ENCODE measurements around the gene SYNGR2.

Gene SYNGR2

GRCh38 chr17:78176548-78177025 is 8.2 kb downstream of the SYNGR2 start:
- Histone ChIP-seq H3K4me3 (replicated peaks; ENCODE audit: insufficient read depth, low read length) (no peak overlapping the region), H3K27ac (replicated peaks) (no peak overlapping the region)
- peak in 1 of 2 experiments; percentile 81 for DNase-seq (ENCODE audit: low read depth in 1 of 2, low spot score in 1 of 2)

GRCh38 chr17:78179372-78179771 is 11.0 kb downstream of the SYNGR2 start:
- H3K27ac ChIP-seq (replicated peaks): no peak overlapping the region
- H3K27me3 ChIP-seq (ENCODE audit: insufficient read depth, poor library complexity, severe bottlenecking): no peaks in the 10 kb centered on the region
- no peak for DNase-seq (ENCODE audit: low read depth in 1 of 2, low spot score in 1 of 2)
- H3K4me3 ChIP-seq (replicated peaks; ENCODE audit: insufficient read depth, low read length): no peak overlapping the region
- no peak for TF ChIP-seq CTCF (IDR thresholded peaks at IDR 0.05; ENCODE audit: insufficient read depth, low read length)
- no peak for TF ChIP-seq REST (IDR thresholded peaks at IDR 0.05; ENCODE audit: insufficient replicate concordance, low read depth)
- TF ChIP-seq GABPA (IDR thresholded peaks at IDR 0.05; ENCODE audit: low read depth): no peak
- TF ChIP-seq SPI1 (IDR thresholded peaks at IDR 0.05; ENCODE audit: borderline replicate concordance, low read depth): no peak
- TF ChIP-seq POLR2AphosphoS5 (IDR thresholded peaks at IDR 0.05; ENCODE audit: low read depth): no peak

More at GRCh38 chr17:78176548-78177025, 8.2 kb downstream of the SYNGR2 start:
- H3K27me3 ChIP-seq (ENCODE audit: insufficient read depth, poor library complexity, severe bottlenecking): no peaks in the 10 kb centered on the region
- TF ChIP-seq CTCF (IDR thresholded peaks at IDR 0.05; ENCODE audit: insufficient read depth, low read length) (peak; percentile 95), POLR2AphosphoS5 (IDR thresholded peaks at IDR 0.05; ENCODE audit: low read depth) (peak; percentile 29; the same call in 1 of the 2 replicates), GABPA (IDR thresholded peaks at IDR 0.05; ENCODE audit: low read depth) (no peak), REST (IDR thresholded peaks at IDR 0.05; ENCODE audit: insufficient replicate concordance, low read depth) (no peak), SPI1 (IDR thresholded peaks at IDR 0.05; ENCODE audit: borderline replicate concordance, low read depth) (no peak)

- no peak for TF ChIP-seq POLR2AphosphoS5 (IDR thresholded peaks at IDR 0.05; ENCODE audit: low read depth)
- TF ChIP-seq GABPA (IDR thresholded peaks at IDR 0.05; ENCODE audit: low read depth): no peak
- TF ChIP-seq REST (IDR thresholded peaks at IDR 0.05; ENCODE audit: insufficient replicate concordance, low read depth): no peak
- TF ChIP-seq SPI1 (IDR thresholded peaks at IDR 0.05; ENCODE audit: borderline replicate concordance, low read depth): no peak
- TF ChIP-seq CTCF (IDR thresholded peaks at IDR 0.05; ENCODE audit: insufficient read depth, low read length): no peak
- no peaks in the 10 kb centered on the region for H3K27me3 ChIP-seq (ENCODE audit: insufficient read depth, poor library complexity, severe bottlenecking)
- no peak overlapping the region for H3K27ac ChIP-seq (replicated peaks)
- DNase-seq (ENCODE audit: low read depth in 1 of 2, low spot score in 1 of 2): no peak
- no peak overlapping the region for H3K4me3 ChIP-seq (replicated peaks; ENCODE audit: insufficient read depth, low read length)
Observed at GRCh38 chr17:78180083-78180482, 11.7 kb downstream of the SYNGR2 start.
